NCI-H526 (cell line): Measurements from ENCODE around the gene GTF2H4.
"Not testable (repeated sequence)": the region's sequence is repeated elsewhere in the genome, so short reads cannot be mapped to it uniquely, and the experiment has no call there.

Experiments
- DNase-seq, 2 experiments: peaks; one replicate each; lab custom pipeline; 2025; lab: John Stamatoyannopoulos, UW

Gene GTF2H4

DNA sequence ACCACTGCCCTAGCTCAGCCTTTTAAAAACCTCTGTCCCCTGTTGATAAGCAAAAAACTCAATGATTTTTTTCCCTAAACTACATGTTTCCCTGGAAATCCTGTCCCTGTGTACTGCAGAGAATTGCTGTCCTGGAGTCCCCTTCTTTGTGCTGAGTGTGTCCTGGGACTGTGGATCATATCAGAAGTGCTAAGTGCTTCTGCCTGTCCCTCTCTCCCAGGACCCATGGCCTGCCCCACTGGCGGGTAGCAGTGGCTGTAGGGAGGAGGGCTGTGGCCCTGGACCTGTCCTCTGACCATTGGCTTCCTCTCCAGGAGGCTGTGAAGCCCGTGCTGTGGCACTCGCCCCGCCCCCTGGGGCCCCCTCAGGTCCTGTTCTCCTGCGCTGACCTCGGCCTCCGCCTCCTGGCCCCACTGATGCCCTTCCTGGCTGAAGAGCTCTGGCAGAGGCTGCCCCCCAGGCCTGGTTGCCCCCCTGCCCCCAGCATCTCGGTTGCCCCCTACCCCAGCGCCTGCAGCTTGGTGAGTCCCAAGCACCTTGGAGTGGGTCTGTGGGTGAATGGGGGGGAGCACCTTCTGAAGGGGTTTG lies 16.1 kb downstream of the GTF2H4 start:
- DNase-seq = not testable (repeated sequence)

DNA sequence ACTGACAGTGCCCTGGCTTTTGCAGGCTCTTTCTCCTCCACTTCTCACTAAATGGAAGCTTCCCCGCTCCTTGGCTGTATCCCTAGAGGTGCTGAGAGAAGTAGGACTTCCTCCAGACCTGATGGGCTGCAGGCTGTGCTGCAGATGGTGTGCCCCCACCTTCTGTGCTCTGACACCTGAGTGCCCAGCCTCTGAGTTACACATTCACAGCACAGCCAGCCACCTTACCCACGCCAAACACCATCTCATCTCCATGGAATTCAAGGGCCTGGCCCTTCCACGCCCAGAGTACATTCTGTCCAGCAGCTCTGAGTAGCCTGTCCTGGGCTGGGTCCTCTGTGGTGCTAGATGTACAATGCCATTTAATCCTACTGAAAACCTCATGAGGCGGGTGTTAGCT lies 18.6 kb downstream of the GTF2H4 start:
- DNase-seq = no peak

DNA sequence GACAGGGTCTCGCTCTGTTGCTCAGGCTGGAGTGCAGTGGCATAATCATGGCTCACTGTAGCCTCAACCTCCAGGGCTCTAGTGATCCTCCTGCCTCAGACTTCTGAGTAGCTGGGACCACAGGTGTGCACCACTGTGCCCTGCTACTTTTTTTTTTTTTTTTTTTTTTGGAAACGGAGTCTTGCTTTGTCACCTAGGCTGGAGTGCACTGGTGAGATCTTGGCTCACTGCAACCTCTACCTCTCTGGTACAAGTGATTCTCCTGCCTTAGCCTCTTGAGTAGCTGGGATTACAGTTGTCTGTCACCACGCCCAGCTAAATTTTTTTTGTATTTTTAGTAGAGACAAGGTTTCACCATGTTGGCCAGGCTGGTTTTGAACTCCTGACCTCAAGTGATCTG lies 19.1 kb downstream of the GTF2H4 start:
- DNase-seq = not testable (repeated sequence)

DNA sequence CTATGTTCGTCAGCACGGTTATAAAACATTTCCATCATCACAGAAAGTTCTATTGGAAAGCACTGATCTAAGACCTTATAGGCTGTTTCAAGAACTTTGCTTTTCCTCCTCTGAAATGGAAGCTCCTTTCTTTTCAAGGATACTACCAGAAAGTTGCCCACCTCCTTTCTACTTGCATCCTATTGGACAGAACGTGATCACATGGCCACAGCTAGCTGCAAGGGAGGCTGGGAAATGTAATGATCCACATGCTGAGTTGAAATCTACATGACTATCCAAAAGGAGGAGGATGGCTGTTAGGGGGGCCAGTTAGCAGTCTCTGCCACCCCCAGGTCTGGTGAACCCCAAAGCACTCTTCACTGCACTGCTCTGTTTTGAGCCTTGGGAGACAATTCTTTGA lies 20.7 kb downstream of the GTF2H4 start:
- DNase-seq = no peak

DNA sequence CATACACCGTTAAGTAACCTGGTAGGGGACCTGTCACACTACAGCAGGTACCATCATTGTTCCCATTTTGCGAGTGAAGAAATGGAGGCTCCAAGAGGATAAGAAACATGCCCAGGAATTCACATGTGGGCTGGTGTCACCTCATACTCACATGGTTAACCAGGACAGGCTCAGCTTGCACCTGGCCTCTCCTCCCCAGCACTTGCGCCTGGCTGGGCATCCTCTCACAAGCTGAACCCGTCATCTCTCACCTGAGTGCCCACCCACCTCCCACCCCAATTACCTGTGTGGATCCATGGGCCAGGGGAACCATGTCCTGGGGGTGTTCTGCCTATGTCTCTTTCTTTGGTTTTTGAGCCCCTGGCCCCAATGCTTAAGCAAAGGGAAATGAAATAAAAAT lies 22.5 kb downstream of the GTF2H4 start:
- no peak for DNase-seq

DNA sequence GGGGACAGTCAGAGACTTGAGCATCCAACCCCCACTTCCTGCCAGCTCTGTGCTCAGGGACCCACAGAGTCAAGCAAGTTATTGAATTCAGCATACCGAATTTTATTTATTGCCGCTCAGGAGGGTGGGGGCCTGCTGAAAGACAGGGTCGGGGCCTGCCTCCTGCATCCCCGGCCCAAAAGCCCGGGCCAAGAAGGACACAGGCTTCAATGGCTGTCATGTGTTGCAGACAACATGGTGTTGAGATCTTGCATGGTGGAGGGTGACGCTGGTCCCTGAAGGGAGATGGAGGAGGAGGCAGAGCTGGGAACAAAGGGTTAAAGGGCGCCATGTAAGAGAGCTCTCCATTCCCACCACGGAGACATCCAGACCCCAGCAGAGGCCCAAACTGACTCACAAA lies 23.3 kb downstream of the GTF2H4 start:
- DNase-seq = no peak

DNA sequence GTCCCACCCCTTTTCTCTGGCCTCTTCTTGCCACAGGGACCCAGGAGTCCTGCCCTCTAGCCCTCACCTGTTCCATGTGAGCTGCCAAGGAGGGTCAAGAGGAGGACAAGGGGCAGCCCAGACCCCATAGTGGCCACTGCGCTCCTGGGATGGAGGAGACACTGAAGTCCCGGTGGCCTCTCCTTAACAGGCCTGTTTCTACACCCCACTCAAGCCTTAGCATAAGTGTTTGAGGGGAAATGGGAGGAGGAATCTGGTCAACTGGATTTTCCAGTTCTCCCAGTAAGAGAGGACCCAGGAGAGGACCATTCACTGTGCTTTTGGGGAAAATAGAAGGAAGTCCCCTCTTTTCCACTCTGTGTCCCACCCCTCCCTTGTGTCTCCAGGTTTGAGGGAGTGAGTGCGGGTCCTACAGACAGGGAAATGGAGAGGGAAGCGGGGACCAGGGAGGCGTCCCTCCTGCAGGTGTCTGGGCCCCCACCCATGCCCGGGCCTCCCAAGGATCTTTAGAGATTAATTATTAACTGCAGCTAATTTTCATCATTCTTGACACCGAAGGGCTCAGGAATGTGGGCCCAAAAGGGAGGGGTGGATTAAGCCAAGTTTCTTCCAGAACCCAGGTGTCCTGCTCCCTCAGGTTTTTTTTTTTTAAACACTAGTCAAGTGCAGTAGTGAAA lies 24.1 kb downstream of the GTF2H4 start, which contains the start of gene SFTA2:
Gene SFTA2, minus strand, starts transcription at position 202 of the 677 bp plus-strand sequence. Its CDS starts 74 bp downstream, at position 128.
- no peak for DNase-seq

DNA sequence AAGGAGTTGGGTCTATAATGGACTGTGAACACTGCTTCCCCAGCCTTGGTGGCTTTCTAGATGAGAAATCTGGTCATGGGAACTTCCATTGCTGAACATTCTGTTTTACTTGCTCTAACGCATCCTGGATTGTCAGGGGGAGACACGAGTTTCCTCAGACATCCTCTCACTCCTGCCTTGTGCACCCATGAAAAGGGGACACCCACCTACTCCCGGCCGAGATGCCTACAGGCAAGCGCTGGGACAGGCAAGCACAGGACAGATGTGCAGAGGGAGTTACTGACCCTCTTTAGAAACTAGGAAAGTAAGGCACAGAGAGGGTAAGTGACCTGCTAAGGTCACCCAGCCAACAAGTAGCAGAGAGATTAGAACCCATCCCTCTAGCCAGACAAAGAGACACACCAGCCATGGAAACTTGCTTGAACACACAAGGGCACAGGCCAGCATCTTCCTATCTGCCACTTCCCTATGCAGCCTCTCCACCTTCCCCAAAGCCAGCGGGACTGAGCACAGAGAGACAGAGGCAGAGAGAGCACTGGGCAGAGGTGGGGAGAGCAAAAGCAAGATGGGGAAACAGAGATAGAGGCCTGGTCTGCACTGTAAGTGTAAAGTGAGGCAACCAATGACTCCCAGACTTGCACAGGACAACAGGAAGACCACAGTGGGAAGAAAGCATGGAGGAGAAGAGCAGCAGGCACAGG lies 24.8 kb downstream of the GTF2H4 start:
- DNase-seq = no peak

DNA sequence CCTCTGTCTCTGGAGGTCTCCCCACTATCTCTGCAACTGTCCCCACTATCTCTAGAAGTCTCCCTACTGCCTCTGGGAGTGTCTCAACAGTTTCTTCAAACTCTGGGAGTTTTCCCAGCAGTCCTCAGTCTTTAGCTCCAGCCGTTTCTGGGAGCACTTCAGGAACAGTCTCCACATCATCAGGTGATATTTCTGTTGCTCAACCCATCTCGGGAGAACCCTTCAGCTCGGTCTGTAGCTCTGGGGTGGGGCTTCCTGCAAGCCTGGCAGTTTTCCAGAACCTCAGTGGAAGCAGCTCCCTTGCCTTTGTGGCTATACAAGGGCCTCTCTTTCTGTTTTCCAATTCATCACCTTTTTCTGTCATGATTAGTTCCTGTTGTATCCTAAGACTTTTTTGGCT lies 27.0 kb downstream of the GTF2H4 start:
- no peak for DNase-seq

DNA sequence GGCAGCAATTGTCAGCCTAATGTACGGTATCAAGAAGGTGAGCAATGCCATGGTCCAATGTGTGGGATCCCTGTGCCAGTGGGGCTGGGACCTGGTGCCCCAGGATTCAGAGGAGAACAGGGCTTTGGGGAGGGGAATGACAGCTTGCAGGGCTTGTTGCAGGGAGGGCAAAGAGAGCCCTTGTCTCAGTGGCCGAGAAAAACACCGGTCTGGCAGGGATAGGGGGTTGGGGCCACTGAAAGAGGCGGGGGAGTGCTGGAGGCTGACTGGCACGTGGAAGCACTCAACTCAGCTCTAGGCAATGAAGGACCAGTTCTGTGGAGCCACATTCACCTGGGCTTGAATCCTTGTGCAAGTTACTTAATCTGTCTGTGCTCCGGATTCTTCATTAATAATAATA lies 29.3 kb downstream of the GTF2H4 start:
- DNase-seq = no peak

DNA sequence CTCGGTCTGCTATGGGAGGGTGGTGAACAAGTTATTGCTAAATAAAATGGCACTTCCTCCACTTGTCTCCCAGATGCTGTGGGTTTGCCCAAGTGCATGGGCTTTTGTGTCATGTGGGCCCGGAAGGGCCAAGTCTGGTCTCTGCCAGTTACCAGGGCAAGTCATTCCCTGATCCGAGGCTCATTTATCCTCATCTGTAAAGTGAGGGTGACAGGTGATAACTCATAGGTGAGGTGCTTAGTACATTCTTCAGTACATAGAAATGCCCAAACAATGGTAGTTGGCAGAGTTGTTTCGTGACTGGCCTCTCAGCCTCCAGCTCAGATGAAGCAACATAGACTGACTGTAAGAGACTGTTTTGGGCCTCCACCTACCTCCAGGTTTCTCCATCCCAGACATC lies 30.7 kb downstream of the GTF2H4 start:
- no peak for DNase-seq

DNA sequence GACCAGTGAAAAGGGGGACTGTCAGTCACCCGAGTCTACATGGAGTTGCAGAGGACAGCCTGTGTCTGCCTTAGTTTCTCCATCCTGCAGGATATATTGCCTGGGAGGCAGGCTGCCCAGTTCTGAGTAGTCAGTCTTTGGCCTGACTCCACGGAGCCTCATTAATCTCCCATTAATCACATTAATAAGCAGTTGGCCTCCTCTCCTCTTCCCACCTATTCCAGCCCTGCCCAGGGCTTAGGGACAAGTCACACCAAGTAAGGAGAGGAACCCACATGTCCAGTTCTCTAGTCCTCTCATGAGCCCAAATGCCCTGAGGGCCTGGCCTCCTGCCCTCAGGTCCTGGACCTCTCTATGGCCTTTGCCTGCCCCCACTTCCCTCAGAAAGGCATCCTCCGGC lies 31.5 kb downstream of the GTF2H4 start:
- DNase-seq = no peak

DNA sequence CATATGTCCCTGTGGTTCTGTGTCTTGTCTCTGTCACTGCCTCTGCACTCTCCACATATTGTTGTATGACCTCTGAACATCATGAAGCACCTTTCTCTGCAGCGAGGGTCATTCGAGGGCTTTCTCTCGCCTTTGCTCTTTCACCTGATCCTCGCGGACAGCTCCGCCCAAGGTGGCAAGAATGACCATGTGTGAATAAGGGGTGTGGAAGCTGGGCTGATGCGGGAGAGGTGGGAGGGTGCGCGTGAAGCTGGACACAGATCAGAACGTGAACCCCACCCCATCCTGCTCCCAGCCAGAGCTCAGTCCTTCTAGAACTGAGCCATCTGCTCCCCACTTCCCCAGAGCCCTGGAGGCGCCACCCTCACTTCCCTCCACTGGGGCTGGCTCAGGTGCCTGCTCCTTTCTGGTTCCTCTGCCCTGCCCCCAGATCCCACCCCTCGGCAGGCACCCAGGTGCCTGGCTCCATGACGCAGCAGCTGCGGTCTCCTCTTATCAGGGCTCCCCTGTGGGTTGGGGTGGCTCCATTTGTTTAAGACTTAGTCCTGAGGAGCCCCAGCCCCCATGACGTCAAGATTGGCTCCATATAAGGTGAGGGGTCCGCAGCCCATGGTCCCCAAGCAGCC lies 32.5 kb downstream of the GTF2H4 start, which contains the start of gene MUCL3:
Gene MUCL3, plus strand, starts transcription at position 613 of the 626 bp plus-strand sequence. CDS start 27 bp downstream, outside the sequence.
- no peak for DNase-seq

DNA sequence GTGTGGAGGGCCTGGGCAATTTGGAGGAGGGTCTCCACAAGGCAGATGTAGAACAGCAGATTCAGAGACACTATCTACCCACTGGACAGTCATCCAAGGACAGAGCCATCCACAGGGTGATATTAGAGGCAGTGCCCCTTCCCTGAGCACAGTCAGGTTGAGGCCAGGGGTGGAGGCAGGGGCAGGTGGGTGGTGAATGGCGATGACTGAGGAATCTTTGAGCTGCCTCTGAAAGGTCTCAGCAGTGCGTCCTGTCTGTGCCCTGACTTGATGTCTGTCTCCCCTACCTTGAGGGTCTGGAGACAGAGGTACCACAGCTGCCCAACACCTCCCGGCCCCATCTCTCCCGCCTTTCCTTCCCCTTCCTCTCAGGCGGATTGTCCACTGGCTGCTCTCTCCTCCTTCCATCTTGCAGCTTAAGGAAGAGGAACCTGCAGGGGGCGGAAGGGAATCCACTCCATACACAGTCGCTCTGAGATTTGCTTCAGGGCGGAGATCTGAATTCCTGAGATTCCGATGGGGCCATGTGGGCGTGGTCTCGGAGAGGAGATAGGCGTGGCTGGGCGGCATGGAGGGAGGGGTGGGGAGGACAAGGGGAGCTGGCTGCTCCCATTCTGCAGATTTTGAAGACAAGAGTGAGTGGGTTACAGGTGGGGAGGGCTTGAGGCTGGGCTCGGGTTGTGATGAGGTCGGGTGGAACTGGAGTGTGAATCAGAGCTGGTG lies 34.5 kb downstream of the GTF2H4 start:
- peak; percentile 10 to 46 for DNase-seq

DNA sequence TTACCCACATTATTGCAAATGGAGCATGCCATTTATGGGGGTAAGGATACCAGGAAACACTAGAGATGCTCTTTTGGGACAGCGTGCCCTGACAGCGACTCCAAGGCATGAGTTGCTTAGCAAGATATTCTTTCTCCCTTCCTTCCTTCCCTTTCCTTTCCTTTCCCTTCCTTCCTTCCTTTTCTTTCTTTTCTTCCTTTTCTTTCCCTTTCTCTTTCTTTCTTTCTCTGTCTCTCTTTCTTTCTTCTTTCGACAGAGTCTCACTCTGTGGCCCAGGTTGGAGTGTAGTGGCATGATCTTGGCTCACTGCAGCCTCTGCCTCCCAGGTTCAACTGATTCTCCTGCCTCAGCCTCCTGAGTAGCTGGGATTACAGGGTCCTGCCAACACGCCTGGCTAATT lies 36.0 kb downstream of the GTF2H4 start:
- no peak for DNase-seq

DNA sequence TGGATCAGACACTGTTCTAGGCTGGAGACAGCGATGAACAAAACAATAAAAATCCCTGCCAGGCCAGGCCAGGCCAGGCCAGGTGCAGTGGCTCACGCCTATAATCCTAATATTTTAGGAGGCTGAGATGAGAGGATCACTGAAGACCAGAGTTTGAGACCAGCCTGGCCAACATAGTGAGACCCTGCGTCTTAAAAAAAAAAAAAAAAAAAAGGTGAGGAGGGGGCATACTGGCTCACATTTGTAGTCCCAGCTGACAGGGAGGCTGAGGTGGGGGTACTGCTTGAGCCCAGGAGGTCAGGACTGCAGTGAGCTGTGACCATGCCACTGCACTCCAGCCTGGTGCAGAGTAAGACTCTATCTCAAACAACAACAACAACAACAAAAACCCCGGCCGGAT lies 37.3 kb downstream of the GTF2H4 start:
- DNase-seq = no peak

DNA sequence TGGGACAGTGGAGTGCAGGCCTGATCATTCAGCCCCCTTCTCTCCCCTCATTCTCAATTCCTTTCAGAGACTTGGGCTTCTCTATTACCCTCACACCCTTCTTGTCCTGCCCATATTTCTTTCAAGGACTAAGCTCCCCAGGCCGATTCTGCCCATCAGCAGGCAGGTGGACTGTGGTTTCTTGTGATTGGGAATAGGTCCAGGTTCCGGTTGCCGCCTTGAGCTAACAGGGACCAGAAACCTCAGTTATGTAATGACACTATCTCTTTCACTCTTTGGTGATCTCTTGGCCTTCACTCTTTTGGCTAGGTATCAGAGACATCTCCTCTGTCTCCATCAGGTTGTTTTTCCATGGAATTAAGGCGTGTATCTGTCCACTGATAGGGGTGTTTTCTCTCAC lies 39.2 kb downstream of the GTF2H4 start:
- no peak for DNase-seq

DNA sequence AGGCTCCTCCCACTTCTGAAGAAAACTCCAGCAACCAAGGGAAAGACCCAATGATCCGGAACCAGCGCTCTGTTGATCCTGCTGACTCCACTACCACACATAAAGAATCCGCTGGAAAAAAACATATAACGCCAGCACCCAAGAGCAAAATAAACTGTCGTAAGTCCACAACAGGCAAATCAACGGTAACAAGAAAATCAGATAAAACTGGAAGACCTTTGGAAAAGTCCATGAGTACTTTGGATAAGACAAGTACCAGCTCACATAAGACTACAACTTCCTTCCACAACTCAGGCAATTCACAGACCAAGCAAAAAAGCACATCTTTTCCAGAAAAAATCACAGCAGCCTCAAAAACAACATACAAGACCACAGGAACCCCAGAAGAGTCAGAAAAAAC lies 40.8 kb downstream of the GTF2H4 start:
- no peak for DNase-seq

DNA sequence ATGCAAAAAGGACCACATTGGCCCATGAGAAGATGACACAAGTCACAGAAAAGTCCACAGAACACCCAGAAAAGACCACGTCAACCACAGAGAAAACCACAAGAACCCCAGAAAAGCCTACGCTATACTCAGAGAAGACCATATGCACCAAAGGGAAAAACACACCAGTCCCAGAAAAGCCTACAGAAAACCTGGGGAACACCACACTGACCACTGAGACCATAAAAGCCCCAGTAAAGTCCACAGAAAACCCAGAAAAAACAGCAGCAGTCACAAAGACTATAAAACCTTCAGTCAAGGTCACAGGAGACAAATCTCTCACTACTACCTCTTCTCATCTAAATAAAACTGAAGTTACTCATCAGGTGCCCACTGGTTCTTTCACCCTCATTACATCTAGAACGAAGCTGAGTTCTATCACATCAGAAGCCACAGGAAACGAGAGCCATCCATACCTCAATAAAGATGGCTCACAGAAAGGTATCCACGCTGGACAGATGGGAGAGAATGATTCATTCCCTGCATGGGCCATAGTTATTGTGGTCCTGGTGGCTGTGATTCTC lies 44.0 kb downstream of the GTF2H4 start:
- DNase-seq = no peak

DNA sequence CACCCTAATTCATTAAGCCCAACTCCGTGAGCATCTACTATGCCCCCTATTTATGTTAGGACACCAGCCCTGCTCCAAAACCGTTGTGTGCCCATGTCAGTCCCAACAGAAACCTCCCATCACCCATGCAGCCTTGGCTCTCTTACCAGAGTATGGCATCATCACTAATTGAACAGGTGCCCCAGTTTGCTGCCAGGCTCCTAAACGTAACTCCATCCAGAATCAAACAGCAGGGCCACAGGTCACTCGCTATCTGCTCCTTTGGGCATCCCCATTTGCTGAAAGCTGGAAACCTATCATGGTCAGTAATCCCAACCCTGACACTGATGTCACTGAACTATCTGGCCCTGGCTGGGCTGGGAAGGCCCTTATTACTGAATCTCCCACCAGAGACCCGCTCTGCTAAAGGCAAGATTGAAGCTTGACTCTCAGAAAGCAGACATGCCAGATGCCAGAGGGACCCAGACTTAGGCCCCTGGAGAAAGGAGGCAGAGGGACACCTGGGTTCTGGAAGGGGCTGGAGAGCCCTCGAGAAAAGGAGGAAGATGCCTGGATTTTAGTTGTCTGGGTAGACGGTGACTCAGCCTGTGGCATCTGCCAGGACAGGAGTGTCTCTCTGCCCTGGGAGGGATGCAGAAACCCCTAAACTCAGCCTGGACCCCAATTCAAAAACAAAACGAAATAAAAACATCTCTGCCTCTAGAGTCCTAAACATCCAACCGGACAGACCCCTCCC lies 46.8 kb downstream of the GTF2H4 start:
- DNase-seq = no peak
